DMS53 treated with DMSO at 0.1 percent for 48 hours (cell line): Measurements from ENCODE around the gene SF3A2.
"Not testable (repeated sequence)": the region's sequence is repeated elsewhere in the genome, so short reads cannot be mapped to it uniquely, and the experiment has no call there.

ENCODE experiments used
- DNase-seq: peaks from one replicate; lab custom pipeline; 2025; ENCODE audit not compliant: unreplicated experiment; lab: John Stamatoyannopoulos, UW

SF3A2 gene

DNA sequence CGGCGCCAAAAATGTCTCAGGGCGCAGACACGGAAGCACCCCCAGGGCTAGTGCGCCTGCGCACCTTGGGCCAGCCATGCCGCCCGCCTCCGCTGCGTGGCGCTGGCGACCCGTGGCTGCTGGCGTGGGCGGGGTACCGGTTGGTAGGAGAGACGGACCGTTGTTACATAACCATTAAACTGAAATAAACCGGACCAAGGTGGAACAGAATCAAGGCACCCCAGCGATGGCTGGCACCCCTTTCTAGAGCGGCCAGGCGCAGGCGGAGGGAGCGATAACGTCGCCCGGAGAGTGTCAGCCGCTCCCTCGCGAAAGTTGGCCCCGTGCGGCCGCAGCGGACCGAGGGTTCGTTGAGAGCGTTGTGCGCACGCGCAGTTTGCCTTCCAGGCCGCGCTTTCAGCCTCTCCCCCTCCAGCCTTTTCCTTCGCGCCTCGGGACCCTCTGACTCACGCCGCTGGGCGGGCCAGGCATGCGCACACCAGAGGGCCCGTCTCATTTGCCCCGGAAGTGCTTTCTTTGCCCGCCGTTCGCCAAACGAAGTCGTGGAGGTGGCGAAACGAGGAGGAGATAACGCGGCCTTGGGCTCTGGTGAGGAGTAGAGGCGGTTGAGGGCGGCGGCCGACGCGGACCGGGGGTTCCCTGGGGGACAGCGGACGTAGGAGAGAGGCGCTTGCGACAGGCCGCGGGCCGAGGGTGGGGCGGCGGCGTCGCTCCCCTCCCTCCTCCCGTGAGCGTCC lies at the start of gene SF3A2, which contains the start of gene PLEKHJ1:
SF3A2 (plus strand) TSS at position 511 of the 737 bp plus-strand sequence. CDS start 6,595 bp downstream, outside the sequence.
PLEKHJ1 (minus strand) TSS at position 16 of the 737 bp plus-strand sequence. CDS start 81 bp downstream, outside the sequence.
- DNase-seq, result peak; percentile 86

DNA sequence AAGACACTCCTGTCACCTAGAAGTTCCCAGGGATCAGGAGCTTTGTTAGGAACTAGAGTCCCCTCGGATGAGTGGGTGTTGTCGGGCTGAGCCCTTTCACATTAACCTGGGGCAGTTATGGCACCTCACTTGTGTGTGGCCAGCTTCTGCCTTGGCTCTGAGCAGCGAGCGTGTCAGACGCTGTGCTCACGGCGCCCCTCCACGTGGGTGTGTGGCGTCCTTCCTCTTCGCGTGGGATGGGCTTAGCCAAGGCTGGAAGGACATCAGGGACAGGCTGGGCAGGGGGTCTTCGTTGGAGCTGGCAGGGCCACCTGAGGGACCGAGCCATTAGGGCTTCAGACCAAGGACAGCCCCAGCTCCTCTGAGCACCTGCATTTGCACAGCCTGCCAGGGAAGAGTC lies 49.5 kb upstream of the SF3A2 start:
- no peak for DNase-seq

- DNase-seq, result no peak
These were observed 47.8 kb upstream of the SF3A2 start for GRCh38 chr19:2188708-2189385.

GRCh38 chr19:2189880-2190279 lies 46.7 kb upstream of the SF3A2 start:
- no peak for DNase-seq

- no peak for DNase-seq
These were observed 45.7 kb upstream of the SF3A2 start for GRCh38 chr19:2190848-2191455.

DNA sequence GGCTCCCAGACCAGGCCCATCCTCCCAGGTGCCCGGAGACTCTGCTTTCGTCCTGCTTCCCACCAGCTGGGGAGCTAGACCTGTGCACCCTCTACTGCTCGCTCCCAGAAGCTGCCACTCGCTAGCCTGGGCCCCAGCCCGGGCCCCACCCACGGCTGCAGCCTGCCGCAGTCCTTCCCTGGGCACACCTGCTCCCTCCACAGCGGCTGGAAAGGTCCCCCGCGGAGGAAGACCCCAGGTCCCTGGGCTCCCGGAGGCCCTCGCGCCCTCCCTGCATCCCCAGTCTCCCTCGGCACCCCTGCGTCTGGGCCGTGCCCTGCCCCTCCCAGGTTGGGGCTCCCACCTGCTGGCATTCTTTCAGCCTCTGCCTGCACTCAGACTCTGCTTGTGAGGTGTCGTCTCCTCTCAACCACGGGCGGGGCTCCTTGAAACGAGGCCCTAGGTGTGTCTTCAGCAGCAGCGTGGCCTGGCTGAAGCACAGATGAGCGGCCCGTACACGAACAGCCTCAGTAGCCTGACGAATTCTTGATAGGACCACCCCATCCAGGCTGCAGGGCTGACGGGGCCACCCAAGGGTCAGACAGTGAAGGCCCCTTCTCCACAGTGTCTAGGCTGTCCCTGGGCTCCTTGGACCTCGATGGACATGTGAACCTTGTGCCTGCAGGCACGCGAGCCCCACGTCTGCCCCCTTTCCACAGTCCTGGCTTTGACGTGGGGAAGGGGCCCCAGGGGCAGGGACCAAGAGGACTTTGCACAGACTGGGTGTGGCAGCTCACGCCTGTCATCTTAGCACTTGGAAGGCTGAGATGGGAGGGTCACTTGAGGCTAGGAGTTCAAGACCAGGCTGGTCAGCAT lies 44.9 kb upstream of the SF3A2 start:
- DNase-seq, result no peak

- DNase-seq, result no peak
These were observed 43.8 kb upstream of the SF3A2 start for GRCh38 chr19:2192862-2193261.

DNA sequence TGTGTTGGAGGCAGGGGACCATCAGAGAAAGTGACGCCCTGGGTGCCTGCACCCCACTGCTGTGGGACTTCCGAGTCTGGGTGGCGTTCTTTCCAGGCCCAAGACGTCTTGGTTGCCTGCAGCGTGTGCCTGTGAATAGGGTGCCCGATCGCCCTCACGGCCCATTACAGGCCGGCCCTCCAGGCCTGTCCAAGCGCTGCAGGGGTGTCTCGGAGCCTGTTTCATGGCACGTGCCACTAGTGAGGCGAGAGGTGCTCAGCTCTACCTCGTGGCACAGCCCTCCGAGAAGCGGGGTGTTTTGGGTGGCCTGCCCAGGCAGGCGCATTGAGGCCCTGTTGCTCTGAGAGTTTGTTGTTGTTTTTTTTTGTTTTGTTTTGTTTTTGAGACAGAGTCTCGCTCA lies 42.8 kb upstream of the SF3A2 start:
- no peak for DNase-seq

GRCh38 chr19:2194513-2195078 lies 42.0 kb upstream of the SF3A2 start:
- DNase-seq, result no peak

- DNase-seq, result no peak
These were observed 41.3 kb upstream of the SF3A2 start for GRCh38 chr19:2195361-2195760.

DNA sequence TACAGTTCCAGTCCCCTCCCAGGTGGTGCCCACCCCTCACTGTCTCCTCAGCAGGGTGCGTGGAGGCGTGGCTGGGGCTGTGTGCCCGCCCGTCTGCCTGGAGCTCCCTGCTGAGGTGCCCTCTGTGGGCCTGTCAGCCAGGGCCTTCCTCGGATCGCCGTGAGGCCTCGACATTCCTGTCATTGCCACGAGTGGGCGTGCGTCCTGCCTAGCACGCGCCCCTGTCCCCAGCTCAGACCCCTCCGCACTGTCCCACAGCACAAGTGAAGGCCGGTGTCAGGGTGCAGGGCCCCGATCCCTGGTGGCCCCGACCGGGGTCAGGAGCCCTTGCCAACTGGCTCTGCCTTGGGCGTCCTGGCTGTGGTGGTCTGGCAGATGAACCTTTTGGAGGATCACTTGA lies 40.7 kb upstream of the SF3A2 start:
- no peak for DNase-seq

DNA sequence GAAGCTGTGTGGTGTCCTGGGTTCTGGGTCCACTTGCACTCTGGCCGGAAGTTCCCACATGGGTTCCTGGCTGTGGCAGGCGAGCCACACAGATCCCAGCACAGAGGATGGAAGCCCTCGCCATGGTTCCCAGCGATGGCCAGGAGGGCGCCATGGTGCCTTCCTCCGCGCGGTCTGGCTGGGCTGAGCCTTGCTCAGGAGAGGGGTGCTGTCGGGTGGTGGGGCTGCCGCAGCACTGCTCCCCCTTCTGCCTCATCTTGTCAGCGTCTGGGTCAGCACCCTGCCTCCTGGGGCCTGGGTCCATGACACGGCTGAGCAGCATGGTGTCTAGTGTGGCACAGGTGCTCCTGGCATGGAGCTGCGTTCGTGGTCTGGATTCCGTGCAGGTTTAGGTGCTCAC lies 39.4 kb upstream of the SF3A2 start:
- no peak for DNase-seq

DNA sequence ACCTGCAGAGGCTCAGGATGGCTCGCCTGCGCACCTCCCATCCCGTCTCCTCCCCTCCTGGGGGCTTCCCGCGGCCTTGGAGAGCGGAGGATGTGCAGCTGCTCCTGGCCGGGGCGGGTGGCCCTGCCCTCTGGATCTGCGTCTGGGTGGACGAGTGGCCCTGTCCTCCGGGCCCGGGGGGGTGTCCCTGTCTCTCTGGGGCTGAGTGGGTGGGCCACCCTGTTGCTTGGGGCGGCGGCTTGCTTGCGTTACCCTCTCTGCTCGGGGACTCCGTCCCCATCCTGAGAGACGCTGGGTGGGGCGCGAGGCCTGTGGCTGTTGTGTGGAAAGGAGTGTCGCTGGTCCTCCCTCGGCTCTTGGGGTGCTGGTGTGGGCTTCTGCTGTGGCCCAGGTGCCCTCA lies 38.3 kb upstream of the SF3A2 start:
- no peak for DNase-seq

- no peak for DNase-seq
These were observed 37.4 kb upstream of the SF3A2 start for GRCh38 chr19:2199215-2199614.

DNA sequence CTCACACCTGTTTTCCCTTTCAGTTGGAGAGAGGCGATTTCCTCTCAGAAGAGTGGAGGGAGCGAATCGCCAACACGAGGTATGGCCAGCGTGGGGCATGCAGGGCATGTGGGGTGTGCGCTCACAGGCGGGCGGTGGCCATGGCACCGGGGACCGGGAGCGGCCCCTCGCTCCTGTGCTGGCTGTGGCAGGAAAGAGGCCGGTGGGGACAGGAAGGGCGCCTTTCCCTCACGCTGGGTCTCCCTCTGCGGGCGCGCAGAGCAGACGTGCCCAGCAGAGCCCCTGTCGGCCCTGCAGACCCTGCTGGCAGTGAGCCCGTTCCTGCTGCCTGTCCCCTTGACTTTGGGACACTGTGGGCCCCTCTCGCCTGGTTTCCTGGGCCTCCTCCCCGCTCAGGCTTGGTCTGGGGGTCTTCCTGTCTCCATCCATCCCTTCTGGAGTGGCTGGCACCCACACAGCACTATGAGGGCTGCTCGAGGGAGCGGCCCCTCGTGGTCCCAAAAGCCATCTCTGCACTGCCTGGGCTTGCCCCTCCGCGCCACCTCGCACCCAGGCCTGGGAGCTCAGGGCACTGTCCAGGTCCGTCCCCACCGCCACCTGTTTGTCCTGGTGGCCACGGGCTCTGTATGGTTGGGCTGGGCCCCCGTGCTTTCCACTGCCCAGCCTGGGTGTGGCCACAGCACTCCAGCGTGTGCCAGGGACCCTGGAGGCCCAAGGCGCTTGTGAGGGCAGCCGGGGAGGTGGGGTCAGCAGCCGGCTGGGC lies 36.6 kb upstream of the SF3A2 start:
- no peak for DNase-seq

DNA sequence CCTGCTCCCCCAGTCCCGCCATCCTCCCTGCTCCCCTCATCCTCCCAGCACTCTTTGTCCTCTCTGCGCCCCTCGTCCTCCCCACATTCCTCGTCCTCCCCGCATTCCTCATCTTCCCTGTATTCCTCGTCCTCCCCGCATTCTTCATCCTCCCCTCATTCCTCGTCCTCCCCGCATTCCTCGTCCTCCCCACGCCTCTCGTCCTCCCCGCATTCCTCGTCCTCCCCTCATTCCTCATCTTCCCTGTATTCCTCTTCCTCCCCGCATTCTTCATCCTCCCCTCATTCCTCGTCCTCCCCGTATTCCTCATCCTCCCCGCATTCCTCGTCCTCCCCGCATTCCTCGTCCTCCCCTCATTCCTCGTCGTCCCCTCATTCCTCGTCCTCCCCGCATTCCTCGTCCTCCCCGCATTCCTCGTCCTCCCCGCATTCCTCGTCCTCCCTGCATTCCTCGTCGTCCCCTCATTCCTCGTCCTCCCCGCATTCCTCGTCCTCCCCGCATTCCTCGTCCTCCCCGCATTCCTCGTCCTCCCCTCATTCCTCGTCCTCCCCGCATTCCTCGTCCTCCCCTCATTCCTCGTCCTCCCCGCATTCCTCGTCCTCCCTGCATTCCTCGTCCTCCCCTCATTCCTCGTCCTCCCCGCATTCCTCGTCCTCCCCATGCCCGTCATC lies 35.9 kb upstream of the SF3A2 start:
- DNase-seq, result not testable (repeated sequence)

DNA sequence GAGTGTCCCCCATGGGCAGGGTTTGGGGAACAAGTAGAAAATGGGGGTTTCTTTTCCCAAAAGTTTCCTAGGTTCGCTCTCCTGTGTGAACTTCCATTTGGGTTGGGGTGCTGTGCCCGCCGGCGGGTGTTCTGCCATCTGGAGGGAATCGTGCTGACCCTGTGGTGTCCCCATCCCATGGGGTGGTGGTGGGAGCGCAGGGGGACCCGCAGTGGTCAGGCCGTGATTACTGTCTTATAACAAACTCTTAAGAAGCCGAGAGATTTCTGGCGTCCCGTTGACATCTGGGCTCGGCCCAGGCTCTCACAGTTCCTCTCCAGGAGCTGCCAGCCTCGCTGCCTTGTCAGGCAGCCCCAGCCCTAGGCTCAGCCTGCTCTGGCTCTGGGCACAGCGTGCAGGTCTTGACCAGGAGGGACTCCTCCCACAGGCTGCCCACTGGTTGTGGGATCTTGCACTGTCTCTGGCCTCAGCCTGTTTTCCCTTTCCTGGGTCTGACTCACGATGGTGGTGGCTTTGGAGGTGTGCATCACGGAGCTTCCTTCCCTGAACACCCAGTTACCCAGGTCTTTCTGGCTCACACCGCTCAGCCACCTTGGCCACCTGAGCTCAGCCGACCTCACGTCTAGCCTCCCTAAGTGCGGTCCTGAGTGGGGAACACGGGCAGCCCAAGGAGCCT lies 35.0 kb upstream of the SF3A2 start:
- DNase-seq, result no peak

DNA sequence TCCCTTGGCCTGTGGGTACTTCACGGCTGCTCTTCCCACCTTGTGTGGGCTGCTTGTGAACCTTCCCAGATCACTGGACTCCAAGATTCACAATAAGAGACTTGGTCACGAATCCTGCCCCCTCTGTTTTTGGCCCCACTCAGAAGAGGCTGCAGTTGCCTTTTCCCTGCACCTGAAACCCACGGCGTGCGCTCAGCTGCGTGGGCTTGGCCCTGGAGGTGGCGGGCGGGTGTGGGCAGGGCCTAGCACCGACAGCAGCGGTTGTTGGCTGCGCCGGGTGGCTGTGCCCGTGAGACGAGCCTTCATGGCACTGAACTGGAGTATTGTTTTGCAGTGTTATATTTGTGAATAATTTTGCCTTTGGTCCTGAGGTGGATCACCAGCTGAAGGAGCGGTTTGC lies 34.3 kb upstream of the SF3A2 start:
- no peak for DNase-seq

- no peak for DNase-seq
These were observed 29.6 kb upstream of the SF3A2 start for GRCh38 chr19:2207008-2207407.
